Neural crest cell (in vitro differentiated cells): ENCODE measurements around the gene BIN1. TPM values are rescaled to one million over a fixed set of nuclear protein-coding genes. Genes with fewer than 3 reads are reported as not detected.

Experiments
- DNase-seq: peaks from one replicate; pipeline ENCODE4 v3.0.0; 2021; ENCODE audit warnings: low read depth, mixed read lengths, low spot score
- H3K27ac Mint-ChIP-seq: one replicate; pipeline ENCODE4 v1.8.0; 2021; ENCODE audit warnings: mild to moderate bottlenecking, mixed read lengths; ENCODE audit not compliant: unreplicated experiment
- H3K27me3 Mint-ChIP-seq: 2 replicates; pipeline ENCODE4 v1.8.0; 2021; ENCODE audit warnings: low read depth, mild to moderate bottlenecking, mixed read lengths
- H3K36me3 Mint-ChIP-seq: 2 replicates; pipeline ENCODE4 v1.8.0; 2021; ENCODE audit warnings: low read depth, mild to moderate bottlenecking, mixed read lengths
- H3K4me1 Mint-ChIP-seq: 2 replicates; pipeline ENCODE4 v1.8.0; 2021; ENCODE audit warnings: mixed read lengths
- H3K4me3 Mint-ChIP-seq: one replicate; pipeline ENCODE4 v1.8.0; 2021; ENCODE audit warnings: mild to moderate bottlenecking, mixed read lengths
- H3K9me3 Mint-ChIP-seq: 2 replicates; pipeline ENCODE4 v1.8.0; 2021; ENCODE audit warnings: mixed read lengths
- CTCF ChIP-seq: fragments of 200-600 bp; sonication (generic); conservative IDR thresholded peaks from 2 replicates; pipeline ENCODE4 v1.5.0; 2021; ENCODE audit warnings: antibody characterized with exemption, mild to moderate bottlenecking
- total RNA-seq: library from RNA; stranded (reverse); gene quantifications from 2 replicates; pipeline ENCODE4 v1.2.1, GENCODE V29; 2021

The BIN1 gene
- total RNA-seq, 1 donor from 2014 or later = 67.7 TPM

- H3K27ac Mint-ChIP-seq = peak overlapping the region; percentile 71
- no peaks in the 10 kb centered on the region for H3K9me3 Mint-ChIP-seq
- no peak for TF ChIP-seq CTCF
- no peak for DNase-seq
- peaks cover 67% of the 10 kb centered on the region for H3K4me1 Mint-ChIP-seq
- H3K4me3 Mint-ChIP-seq = no peak overlapping the region
- H3K36me3 Mint-ChIP-seq = no peaks in the 10 kb centered on the region
- H3K27me3 Mint-ChIP-seq = no peaks in the 10 kb centered on the region
Measured at GRCh38 chr2:127082974-127083373, 24.0 kb downstream of the BIN1 start.

- H3K36me3 Mint-ChIP-seq = no peaks in the 10 kb centered on the region
- peaks cover 65% of the 10 kb centered on the region for H3K4me1 Mint-ChIP-seq
- no peak overlapping the region for H3K4me3 Mint-ChIP-seq
- no peaks in the 10 kb centered on the region for H3K9me3 Mint-ChIP-seq
- H3K27ac Mint-ChIP-seq = peak overlapping the region; percentile 71
- no peak for TF ChIP-seq CTCF
- DNase-seq = no peak
- no peaks in the 10 kb centered on the region for H3K27me3 Mint-ChIP-seq
Measured at GRCh38 chr2:127081826-127082633, 24.9 kb downstream of the BIN1 start.

- no peaks in the 10 kb centered on the region for H3K9me3 Mint-ChIP-seq
- H3K4me3 Mint-ChIP-seq = no peak overlapping the region
- DNase-seq = no peak
- H3K4me1 Mint-ChIP-seq = peaks cover 57% of the 10 kb centered on the region
- H3K27ac Mint-ChIP-seq = peak overlapping the region; percentile 71
- TF ChIP-seq CTCF = no peak
- no peaks in the 10 kb centered on the region for H3K36me3 Mint-ChIP-seq
- H3K27me3 Mint-ChIP-seq = no peaks in the 10 kb centered on the region
Measured at GRCh38 chr2:127080938-127081755, 25.8 kb downstream of the BIN1 start.

GRCh38 chr2:127080226-127080937 is 26.6 kb downstream of the BIN1 start:
- Mint-ChIP-seq H3K27ac (peak overlapping the region; percentile 50), H3K36me3 (no peaks in the 10 kb centered on the region), H3K4me1 (peaks cover 52% of the 10 kb centered on the region), H3K27me3 (no peaks in the 10 kb centered on the region), H3K9me3 (no peaks in the 10 kb centered on the region), H3K4me3 (no peak overlapping the region)
- TF ChIP-seq CTCF = no peak
- no peak for DNase-seq

- Mint-ChIP-seq H3K27ac (no peak overlapping the region), H3K4me3 (no peak overlapping the region), H3K4me1 (peaks cover 45% of the 10 kb centered on the region), H3K9me3 (no peaks in the 10 kb centered on the region), H3K27me3 (no peaks in the 10 kb centered on the region), H3K36me3 (no peaks in the 10 kb centered on the region)
- no peak for DNase-seq
- TF ChIP-seq CTCF = no peak
Measured at GRCh38 chr2:127079358-127079920, 27.5 kb downstream of the BIN1 start.
